ACC112 (cell line): ENCODE measurements around the gene ZCCHC14.
A peak's percentile ranks its signal among the peaks of the same experiment; 100 is the strongest.
"Not testable (repeated sequence)": the region's sequence is repeated elsewhere in the genome, so short reads cannot be mapped to it uniquely, and the experiment has no call there.

Source experiments
- H2AFZ ChIP-seq: fragments of 200-600 bp; sonication (generic); one replicate; pipeline ENCODE4 v1.6.0; 2017; ENCODE audit warnings: antibody characterized with exemption, low read length; ENCODE audit not compliant: unreplicated experiment
- H3K27ac ChIP-seq: fragments of 200-600 bp; sonication (generic); 2 replicates; pipeline ENCODE4 v1.5.1; 2014; ENCODE audit warnings: low read depth, mild to moderate bottlenecking, antibody characterized with exemption, low read length, moderate library complexity
- H3K27me3 ChIP-seq: fragments of 200-600 bp; sonication (generic); 2 replicates; pipeline ENCODE4 v1.6.1; 2014; ENCODE audit warnings: mild to moderate bottlenecking, antibody characterized with exemption, low read length, moderate library complexity, mixed read lengths; ENCODE audit not compliant: insufficient read depth
- H3K36me3 ChIP-seq: fragments of 200-600 bp; sonication (generic); 2 replicates; pipeline ENCODE4 v1.6.1; 2016; ENCODE audit warnings: mild to moderate bottlenecking, antibody characterized with exemption, low read length, moderate library complexity, mixed read lengths; ENCODE audit not compliant: insufficient read depth
- H3K4me1 ChIP-seq: fragments of 200-600 bp; sonication (generic); one replicate; pipeline ENCODE4 v1.6.1; 2016; ENCODE audit warnings: low read length, mixed read lengths; ENCODE audit not compliant: insufficient read depth, unreplicated experiment, control insufficient read depth
- H3K4me3 ChIP-seq: fragments of 200-600 bp; sonication (generic); 2 replicates; pipeline ENCODE4 v1.5.1; 2014; ENCODE audit warnings: mild to moderate bottlenecking, low read depth, low read length
- H3K79me2 ChIP-seq: fragments of 200-600 bp; sonication (generic); one replicate; pipeline ENCODE4 v1.6.0; 2016; ENCODE audit warnings: low read length; ENCODE audit not compliant: control insufficient read depth, unreplicated experiment, insufficient read depth

Gene ZCCHC14

GRCh38 chr16:87477209-87477981 lies 15.4 kb downstream of the ZCCHC14 start:
- not testable (repeated sequence) for H3K36me3 ChIP-seq, H3K4me3 ChIP-seq, H3K4me1 ChIP-seq, H2AFZ ChIP-seq, H3K27me3 ChIP-seq, H3K27ac ChIP-seq
- peaks cover 39% of the 10 kb centered on the region for H3K79me2 ChIP-seq

- Histone ChIP-seq H2AFZ (no peak overlapping the region), H3K4me3 (no peak overlapping the region), H3K79me2 (peaks cover 55% of the 10 kb centered on the region), H3K4me1 (peaks cover 14% of the 10 kb centered on the region), H3K36me3 (no peaks in the 10 kb centered on the region), H3K27me3 (no peaks in the 10 kb centered on the region), H3K27ac (no peak overlapping the region)
These were observed 18.2 kb downstream of the ZCCHC14 start for GRCh38 chr16:87474566-87474996.

GRCh38 chr16:87474017-87474416 lies 18.8 kb downstream of the ZCCHC14 start:
- Histone ChIP-seq H3K4me1 (peaks cover 14% of the 10 kb centered on the region), H3K79me2 (peaks cover 57% of the 10 kb centered on the region), H3K4me3 (no peak overlapping the region), H3K27me3 (no peaks in the 10 kb centered on the region), H3K27ac (no peak overlapping the region), H3K36me3 (no peaks in the 10 kb centered on the region), H2AFZ (no peak overlapping the region)

- Histone ChIP-seq H3K4me1 (peaks cover 21% of the 10 kb centered on the region), H3K79me2 (peaks cover 62% of the 10 kb centered on the region), H3K27ac (no peak overlapping the region), H3K4me3 (no peak overlapping the region), H3K27me3 (no peaks in the 10 kb centered on the region), H2AFZ (no peak overlapping the region), H3K36me3 (no peaks in the 10 kb centered on the region)
These were observed 19.9 kb downstream of the ZCCHC14 start for GRCh38 chr16:87472935-87473334.

DNA sequence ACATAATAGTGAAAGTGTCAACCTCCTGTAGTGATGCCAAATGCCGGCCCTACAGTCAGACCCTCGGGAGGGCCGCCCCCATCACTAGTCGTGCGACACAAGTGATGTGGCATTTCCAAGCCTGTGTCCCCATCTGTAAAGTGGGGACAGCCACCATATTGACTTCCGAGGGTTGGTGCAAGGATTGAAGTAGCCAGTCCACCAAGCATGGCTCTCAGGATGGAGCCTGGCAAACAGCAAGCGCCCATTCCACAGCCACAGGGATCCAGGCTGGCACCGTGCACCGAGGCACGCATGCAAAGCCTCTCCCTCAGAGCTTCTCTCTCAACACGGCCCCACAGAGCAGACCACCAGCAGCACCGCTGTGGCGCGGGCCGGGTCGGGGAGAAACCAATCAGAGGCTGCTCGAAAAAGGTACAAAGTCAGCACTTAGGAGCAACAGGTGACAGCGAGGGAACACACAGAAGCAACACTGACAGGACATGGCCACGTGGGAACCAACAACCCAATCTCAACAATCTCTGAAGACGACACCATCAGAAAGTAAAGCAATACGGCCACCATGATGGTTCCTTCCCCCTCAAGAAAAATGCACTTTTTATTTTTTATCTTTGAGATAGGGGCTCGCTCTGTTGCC lies 20.6 kb downstream of the ZCCHC14 start:
- Histone ChIP-seq H3K36me3 (no peaks in the 10 kb centered on the region), H2AFZ (no peak overlapping the region), H3K79me2 (peaks cover 62% of the 10 kb centered on the region), H3K4me3 (no peak overlapping the region), H3K4me1 (peaks cover 21% of the 10 kb centered on the region), H3K27ac (no peak overlapping the region), H3K27me3 (no peaks in the 10 kb centered on the region)

DNA sequence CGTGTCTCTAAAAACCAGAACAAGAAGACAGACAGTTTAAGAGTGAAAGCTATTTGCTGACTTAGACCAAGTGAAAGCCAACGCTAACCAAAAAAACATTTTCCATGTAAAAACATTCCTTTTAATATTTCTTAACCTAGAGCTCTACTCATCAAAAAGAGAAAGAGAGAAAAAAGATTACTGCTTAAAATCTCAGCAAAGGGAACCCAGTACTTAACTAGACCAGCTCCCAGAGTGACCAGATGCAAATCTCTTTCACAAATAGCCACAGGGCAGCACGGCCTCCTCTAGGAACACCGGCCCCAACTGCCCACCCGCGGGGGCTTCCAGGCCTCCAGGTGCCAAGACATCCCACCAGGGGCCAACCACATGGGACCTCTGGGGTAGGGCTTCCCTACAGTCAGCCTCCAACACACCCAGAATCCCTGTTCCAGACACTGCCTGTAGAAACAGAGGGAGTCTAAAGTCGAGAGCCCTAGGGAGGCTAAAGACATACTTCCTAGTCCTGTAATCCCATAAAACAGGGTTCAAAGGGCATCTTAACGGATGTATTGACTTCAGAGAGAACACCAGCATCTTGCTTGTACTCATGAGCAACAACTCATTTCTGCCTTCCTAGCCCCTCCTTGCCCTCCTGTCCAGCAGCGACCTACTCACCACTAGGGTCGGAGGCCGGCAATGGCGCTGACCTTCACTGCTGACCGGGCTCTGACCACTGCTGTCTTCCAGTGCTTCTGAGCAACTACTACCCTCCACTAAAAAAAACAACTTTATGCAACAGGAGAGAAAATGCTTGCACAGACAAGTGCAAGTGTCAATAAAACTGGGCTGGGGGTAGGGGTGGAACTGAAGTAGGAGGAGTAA lies 21.3 kb downstream of the ZCCHC14 start:
- no peak overlapping the region for H3K27ac ChIP-seq
- H3K27me3 ChIP-seq, result no peaks in the 10 kb centered on the region
- peaks cover 70% of the 10 kb centered on the region for H3K79me2 ChIP-seq
- H2AFZ ChIP-seq, result no peak overlapping the region
- H3K4me1 ChIP-seq, result peaks cover 25% of the 10 kb centered on the region
- H3K36me3 ChIP-seq, result no peaks in the 10 kb centered on the region
- no peak overlapping the region for H3K4me3 ChIP-seq

GRCh38 chr16:87470332-87470731 lies 22.5 kb downstream of the ZCCHC14 start:
- H2AFZ ChIP-seq, result no peak overlapping the region
- no peak overlapping the region for H3K27ac ChIP-seq
- H3K27me3 ChIP-seq, result no peaks in the 10 kb centered on the region
- H3K4me3 ChIP-seq, result no peak overlapping the region
- H3K79me2 ChIP-seq, result peaks cover 71% of the 10 kb centered on the region
- peaks cover 30% of the 10 kb centered on the region for H3K4me1 ChIP-seq
- H3K36me3 ChIP-seq, result no peaks in the 10 kb centered on the region

DNA sequence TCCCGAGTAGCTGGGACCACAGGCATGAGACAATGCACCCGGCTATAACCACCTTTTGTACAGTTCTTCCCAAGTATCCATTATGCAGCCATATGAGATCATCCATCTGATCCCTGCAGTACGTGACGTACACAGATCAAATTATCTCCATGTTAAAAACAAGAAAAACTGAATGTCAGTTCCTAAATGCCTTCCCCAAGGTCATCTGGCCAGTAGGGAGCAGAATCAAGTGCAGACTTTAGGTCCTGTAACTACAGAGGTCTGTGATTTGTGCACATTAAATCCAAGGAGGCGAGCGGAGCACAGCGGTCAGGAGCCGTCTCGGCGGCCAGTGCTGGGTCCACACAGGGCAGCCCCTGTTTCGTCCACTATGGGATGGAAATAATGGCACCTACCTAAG lies 23.7 kb downstream of the ZCCHC14 start:
- Histone ChIP-seq H3K27me3 (no peaks in the 10 kb centered on the region), H3K27ac (no peak overlapping the region), H3K79me2 (peaks cover 64% of the 10 kb centered on the region), H3K36me3 (no peaks in the 10 kb centered on the region), H2AFZ (no peak overlapping the region), H3K4me3 (no peak overlapping the region), H3K4me1 (peaks cover 37% of the 10 kb centered on the region)

GRCh38 chr16:87468550-87468949 lies 24.3 kb downstream of the ZCCHC14 start:
- peaks cover 43% of the 10 kb centered on the region for H3K4me1 ChIP-seq

DNA sequence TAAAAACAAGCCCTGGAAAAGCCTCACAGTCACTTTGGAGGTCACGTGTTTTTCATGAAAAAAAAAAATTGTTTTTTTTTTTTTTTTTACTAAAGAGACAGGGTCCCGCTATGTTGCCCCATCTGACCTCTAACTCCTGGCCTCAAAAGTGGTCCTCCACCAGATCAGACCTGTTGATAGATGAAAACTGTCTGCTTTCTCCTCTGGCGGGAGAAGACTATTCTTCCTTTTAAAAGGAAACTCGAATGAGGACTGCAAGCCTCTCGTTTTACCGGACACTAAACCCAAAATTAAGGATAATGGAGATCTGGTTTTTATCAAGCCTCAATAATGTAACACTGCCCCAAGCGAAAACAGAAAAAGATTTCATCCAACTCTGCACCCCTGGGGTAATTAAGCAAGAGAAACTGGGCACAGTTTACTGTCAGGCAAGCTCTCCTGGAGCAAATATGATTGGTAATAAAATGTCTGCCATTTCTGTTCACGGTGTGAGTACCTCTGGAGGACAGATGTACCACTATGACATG lies 25.8 kb downstream of the ZCCHC14 start:
- Histone ChIP-seq H3K27me3 (no peaks in the 10 kb centered on the region), H3K27ac (peak overlapping the region; percentile 96; the same call in 1 of the 2 replicates), H3K79me2 (peaks cover 54% of the 10 kb centered on the region), H3K36me3 (no peaks in the 10 kb centered on the region), H2AFZ (no peak overlapping the region), H3K4me1 (peaks cover 45% of the 10 kb centered on the region), H3K4me3 (no peak overlapping the region)

More at GRCh38 chr16:87468550-87468949, 24.3 kb downstream of the ZCCHC14 start:
- Histone ChIP-seq H3K36me3 (no peaks in the 10 kb centered on the region), H3K27ac (no peak overlapping the region), H3K79me2 (peaks cover 61% of the 10 kb centered on the region), H3K4me3 (no peak overlapping the region), H2AFZ (no peak overlapping the region), H3K27me3 (no peaks in the 10 kb centered on the region)
